IMR-90 (cell line): Measurements from ENCODE around the gene UROD. TPM values are rescaled to one million over a fixed set of nuclear protein-coding genes. Genes with fewer than 3 reads are reported as not detected.

Experiments
- ATAC-seq: fragments of 200-7000 bp; cut with Tn5 transposase; 2 replicates; pipeline ENCODE4 v1.9.1; 2020; ENCODE audit warnings: low read depth, mild to moderate bottlenecking, moderate library complexity
- BruUV-seq: library from RNA; stranded (reverse); fragments of 400-500 nt; replicated peaks from 2 replicates; lab custom pipeline; 2021; lab: Mats Ljungman, UMichigan
- CTCF ChIA-PET: fragments of 300-600 bp; formaldehyde crosslinking; extraction: SDS; loops from one replicate; lab custom pipeline; 2021; ENCODE audit warnings: antibody characterized with exemption; lab: Yijun Ruan, JAX
- POLR2A ChIA-PET: fragments of 300-600 bp; sonication (Branson Sonifier 250); formaldehyde crosslinking; loops from one replicate; lab custom pipeline; 2022; ENCODE audit warnings: antibody characterized with exemption; ENCODE audit not compliant: unreplicated experiment; lab: Charles Lee
- DNase-seq: peaks from one replicate; pipeline ENCODE4 v3.0.0; 2013
- H2AFZ ChIP-seq: replicated peaks from 2 replicates; pipeline ENCODE3; 2013; ENCODE audit warnings: low read length, mild to moderate bottlenecking; ENCODE audit not compliant: poor library complexity
- H2AK5ac ChIP-seq: 2 replicates; pipeline ENCODE4 v1.6.1; 2013; ENCODE audit warnings: low read depth, low read length, inconsistent platforms
- H2AK9ac ChIP-seq: replicated peaks from 2 replicates; pipeline ENCODE3; 2013; ENCODE audit warnings: mild to moderate bottlenecking, low read depth, low read length, moderate library complexity; ENCODE audit not compliant: poor library complexity
- H2BK120ac ChIP-seq: 2 replicates; pipeline ENCODE4 v1.6.1; 2013; ENCODE audit warnings: low read depth, low read length, inconsistent platforms
- H2BK15ac ChIP-seq: 3 replicates; pipeline ENCODE4 v1.6.1; 2013; ENCODE audit warnings: low read depth, low read length, inconsistent platforms
- H2BK20ac ChIP-seq: 2 replicates; pipeline ENCODE4 v1.6.1; 2013; ENCODE audit warnings: low read depth, mild to moderate bottlenecking, inconsistent platforms, low read length, moderate library complexity
- H2BK5ac ChIP-seq: 2 replicates; pipeline ENCODE4 v1.6.1; 2013; ENCODE audit warnings: mild to moderate bottlenecking, low read depth, low read length, inconsistent platforms; ENCODE audit not compliant: poor library complexity, severe bottlenecking
- H3K14ac ChIP-seq: replicated peaks from 2 replicates; pipeline ENCODE4 v1.6.1; 2013; ENCODE audit warnings: low read depth, low read length, inconsistent platforms
- H3K18ac ChIP-seq: 2 replicates; pipeline ENCODE4 v1.6.1; 2013; ENCODE audit warnings: low read depth, low read length, control low read depth
- H3K23ac ChIP-seq: 2 replicates; pipeline ENCODE4 v1.6.1; 2013; ENCODE audit warnings: low read depth, low read length, inconsistent platforms
- H3K27ac ChIP-seq: 2 replicates; pipeline ENCODE4 v1.5.1; 2013; ENCODE audit warnings: mild to moderate bottlenecking, control low read depth, low read length; ENCODE audit not compliant: insufficient read depth
- H3K27me3 ChIP-seq: 2 replicates; pipeline ENCODE4 v1.6.1; 2013; ENCODE audit warnings: low read length; ENCODE audit not compliant: control insufficient read depth, insufficient read depth
- H3K36me3 ChIP-seq: 2 replicates; pipeline ENCODE4 v1.6.1; 2013; ENCODE audit warnings: low read length, mixed read lengths; ENCODE audit not compliant: control insufficient read depth, insufficient read depth
- H3K4ac ChIP-seq: 2 replicates; pipeline ENCODE4 v1.6.1; 2013; ENCODE audit warnings: low read depth, low read length, inconsistent platforms
- H3K4me1 ChIP-seq: 2 replicates; pipeline ENCODE4 v1.6.1; 2013; ENCODE audit warnings: low read length, mixed read lengths; ENCODE audit not compliant: control insufficient read depth, insufficient read depth
- H3K4me2 ChIP-seq: 2 replicates; pipeline ENCODE4 v1.6.1; 2013; ENCODE audit warnings: low read depth, mild to moderate bottlenecking, control low read depth, low read length, moderate library complexity
- H3K4me3 ChIP-seq: 2 replicates; pipeline ENCODE4 v1.5.1; 2013; ENCODE audit warnings: low read depth, mild to moderate bottlenecking, control low read depth, low read length, moderate library complexity; ENCODE audit not compliant: insufficient read depth
- H3K56ac ChIP-seq: 2 replicates; pipeline ENCODE4 v1.6.1; 2013; ENCODE audit warnings: low read length, inconsistent platforms; ENCODE audit not compliant: insufficient read depth; ENCODE audit errors: extremely low read depth
- H3K79me1 ChIP-seq, 2 experiments: 2 replicates each; pipeline ENCODE4 v1.6.1; 2013; ENCODE audit warnings: low read length in 2 of 2, inconsistent platforms in 1 of 2, low read depth in 1 of 2
- H3K9ac ChIP-seq: 2 replicates; pipeline ENCODE4 v1.6.1; 2013; ENCODE audit warnings: low read depth, low read length, control low read depth
- H3K9me1 ChIP-seq: 2 replicates; pipeline ENCODE4 v1.6.1; 2013; ENCODE audit warnings: low read length, inconsistent platforms; ENCODE audit not compliant: insufficient read depth
- H3K9me3 ChIP-seq: 2 replicates; pipeline ENCODE4 v1.6.1; 2013; ENCODE audit warnings: low read length; ENCODE audit not compliant: control insufficient read depth, insufficient read depth
- H4K20me1 ChIP-seq: 2 replicates; pipeline ENCODE4 v1.6.1; 2013; ENCODE audit warnings: low read length, inconsistent platforms; ENCODE audit not compliant: insufficient read depth
- H4K5ac ChIP-seq: 2 replicates; pipeline ENCODE4 v1.6.1; 2013; ENCODE audit warnings: mild to moderate bottlenecking, low read depth, low read length, control low read depth
- H4K8ac ChIP-seq, 2 experiments: 2 replicates each; pipeline ENCODE4 v1.6.1; 2013; ENCODE audit warnings: low read depth in 2 of 2, low read length in 2 of 2, control low read depth in 1 of 2, inconsistent platforms in 1 of 2
- H4K91ac ChIP-seq: 2 replicates; pipeline ENCODE4 v1.6.1; 2013; ENCODE audit warnings: low read depth, low read length, inconsistent platforms; ENCODE audit not compliant: insufficient read depth
- BHLHE40 ChIP-seq: fragments of 150-350 bp; IDR thresholded peaks from 2 replicates; pipeline ENCODE4 v1.6.1; 2016; ENCODE audit warnings: mild to moderate bottlenecking, low read depth, low read length
- CHD1 ChIP-seq: IDR thresholded peaks from 2 replicates; pipeline ENCODE4 v1.6.1; 2012; ENCODE audit warnings: low read depth, low read length, improper control_type of control experiment
- FOS ChIP-seq: fragments of 150-350 bp; IDR thresholded peaks from 2 replicates; pipeline ENCODE4 v1.6.1; 2016; ENCODE audit warnings: low read depth, low read length
- MAFK ChIP-seq: IDR thresholded peaks from 2 replicates; pipeline ENCODE4 v1.6.1; 2012; ENCODE audit warnings: low read depth, low read length, improper control_type of control experiment
- MXI1 ChIP-seq: IDR thresholded peaks from 2 replicates; pipeline ENCODE4 v1.6.1; 2012; ENCODE audit warnings: low read depth, mild to moderate bottlenecking, low read length, moderate library complexity, borderline replicate concordance
- NFE2L2 ChIP-seq: fragments of 150-350 bp; IDR thresholded peaks from 2 replicates; pipeline ENCODE4 v1.6.1; 2016; ENCODE audit warnings: low read depth, mild to moderate bottlenecking, low read length
- USF2 ChIP-seq: fragments of 150-350 bp; IDR thresholded peaks from 2 replicates; pipeline ENCODE4 v1.6.1; 2017; ENCODE audit warnings: mild to moderate bottlenecking, antibody characterized with exemption, low read length, low read depth
- WGBS, 2 experiments: methylation state at CpG; one replicate each; pipeline versions ENCODE4 v1.1.5 to v1.1.7; 2013; ENCODE audit warnings: missing lambda C conversion rate in 2 of 2; ENCODE audit not compliant: insufficient read length in 1 of 2; ENCODE audit errors: extremely low coverage in 2 of 2; 5-methylcytosine and 5-hydroxymethylcytosine counted together
- dilution Hi-C: fragments of 300-500 bp; cut with HindIII; formaldehyde crosslinking; loops from one replicate; pipeline ENCODE4 v1.14.3; 2018; ENCODE audit warnings: low sequenced_read_pairs; ENCODE audit not compliant: unreplicated experiment
- in situ Hi-C: fragments of 300-500 bp; cut with MboI; formaldehyde crosslinking; loops from 3 replicates; pipeline ENCODE4 v1.14.3; 2019; ENCODE audit warnings: low sequenced_read_pairs, inconsistent platforms, mixed read lengths
- intact Hi-C: fragments of 100-400 bp; cut with micrococcal nuclease; formaldehyde crosslinking; loops from 2 replicates; pipeline ENCODE4 v1.10.0; 2022
- polyA plus RNA-seq, 3 experiments: library from polyadenylated mRNA; depleted of rRNA; stranded (reverse); fragments of >200 nt; gene quantifications; 2 replicates each; pipeline ENCODE4 v1.2.3, GENCODE V29; 2012; ENCODE audit warnings: low replicate concordance in 1 of 3
- total RNA-seq: library from RNA; depleted of rRNA; stranded (reverse); fragments of >200 nt; gene quantifications from 2 replicates; pipeline ENCODE4 v1.2.3, GENCODE V29; 2012

UROD gene
- total and polyA plus RNA-seq, 2 of the 4 experiments (the other 2 are of a cell fraction) = 220 to 224 TPM

- Histone ChIP-seq H4K5ac (no peak overlapping the region), H3K9me3 (no peaks in the 10 kb centered on the region), H3K36me3 (no peaks in the 10 kb centered on the region), H4K20me1 (no peaks in the 10 kb centered on the region), H3K4me2 (no peak overlapping the region), H2BK5ac (no peak overlapping the region), H3K4me1 (no peaks in the 10 kb centered on the region), H4K91ac (no peak overlapping the region), H3K4me3 (no peak overlapping the region), H2AFZ (no peak overlapping the region), H3K14ac (no peak overlapping the region), H2BK20ac (no peak overlapping the region), H3K9ac (no peak overlapping the region), H3K56ac (no peak overlapping the region), H3K23ac (no peak overlapping the region), H2AK5ac (no peak overlapping the region), H4K8ac (no peak overlapping the region), H3K79me1 (no peaks in the 10 kb centered on the region), H3K9me1 (no peaks in the 10 kb centered on the region), H2BK120ac (no peak overlapping the region), H2BK15ac (no peak overlapping the region), H3K18ac (no peak overlapping the region), H3K27ac (no peak overlapping the region), H3K27me3 (0 out of 2 replicates have a peak, but pooled peaks cover 1% of the 10 kb centered on the region), H3K4ac (no peak overlapping the region), H2AK9ac (no peak overlapping the region)
- in situ Hi-C loops (no loop called here), intact Hi-C loops (no loop called here), dilution Hi-C loops (no loop called here)
- ATAC-seq = no peak
- no peak for DNase-seq
- WGBS, 2 experiments = no CpG with 5 or more reads among the region's 1 CpG
- no TSS peak for BruUV-seq
- CTCF ChIA-PET = no interaction called here
- POLR2A ChIA-PET = no interaction called here
- TF ChIP-seq MXI1 (no peak), BHLHE40 (no peak), FOS (no peak), USF2 (no peak), NFE2L2 (no peak), CHD1 (no peak), MAFK (no peak)
Observed at GRCh38 chr1:45026446-45026845, 14.4 kb downstream of the UROD start.
